Karpas-422 (cell line): Measurements from ENCODE around the gene ECD. TPM values are rescaled to one million over a fixed set of nuclear protein-coding genes. Genes with fewer than 3 reads are reported as not detected.

ENCODE experiments used
- DNase-seq: peaks from one replicate; pipeline ENCODE4 v3.0.0-alpha.2; 2015
- H2AFZ ChIP-seq: fragments of 200-600 bp; sonication (generic); 2 replicates; pipeline ENCODE4 v1.6.1; 2014; ENCODE audit warnings: antibody characterized with exemption, low read length, mixed read lengths
- H3K27ac ChIP-seq: fragments of 200-600 bp; sonication (generic); 2 replicates; pipeline ENCODE4 v1.5.1; 2014; ENCODE audit warnings: mild to moderate bottlenecking, low read length, moderate library complexity
- H3K27me3 ChIP-seq: fragments of 200-600 bp; sonication (generic); 2 replicates; pipeline ENCODE4 v1.6.1; 2014; ENCODE audit warnings: low read length, mixed read lengths
- H3K36me3 ChIP-seq: fragments of 200-600 bp; sonication (generic); 2 replicates; pipeline ENCODE4 v1.6.1; 2014; ENCODE audit warnings: low read length, mixed read lengths; ENCODE audit not compliant: insufficient read depth
- H3K4me1 ChIP-seq: fragments of 200-600 bp; sonication (generic); 2 replicates; pipeline ENCODE4 v1.6.1; 2014; ENCODE audit warnings: mild to moderate bottlenecking, low read length, mixed read lengths
- H3K4me2 ChIP-seq: fragments of 200-600 bp; sonication (generic); 2 replicates; pipeline ENCODE4 v1.6.1; 2014; ENCODE audit warnings: low read length, low read depth, mild to moderate bottlenecking; ENCODE audit not compliant: poor library complexity, severe bottlenecking
- H3K4me3 ChIP-seq: fragments of 200-600 bp; sonication (generic); 2 replicates; pipeline ENCODE4 v1.5.1; 2014; ENCODE audit warnings: mild to moderate bottlenecking, antibody characterized with exemption, low read length, mixed read lengths
- H3K79me2 ChIP-seq: fragments of 200-600 bp; sonication (generic); 2 replicates; pipeline ENCODE4 v1.6.1; 2014; ENCODE audit warnings: mild to moderate bottlenecking, low read length, mixed read lengths
- H3K9ac ChIP-seq: fragments of 200-600 bp; sonication (generic); 2 replicates; pipeline ENCODE4 v1.6.0; 2014; ENCODE audit warnings: low read length
- H3K9me2 ChIP-seq: fragments of 200-600 bp; sonication (generic), shearing (Covaris generic); replicated peaks from 2 replicates; pipeline ENCODE4 v1.6.0; 2014; ENCODE audit warnings: mild to moderate bottlenecking, low read length, moderate library complexity; ENCODE audit not compliant: insufficient read depth
- H3K9me3 ChIP-seq: fragments of 300-700, 200-600 bp; sonication (generic); 2 replicates; pipeline ENCODE4 v1.6.1; 2014; ENCODE audit warnings: low read length, mixed read lengths
- H4K20me1 ChIP-seq: fragments of 200-600 bp; sonication (generic); 2 replicates; pipeline ENCODE4 v1.6.1; 2014; ENCODE audit warnings: mild to moderate bottlenecking, antibody characterized with exemption, low read length, low read depth; ENCODE audit not compliant: insufficient read depth
- total RNA-seq: library from RNA; depleted of rRNA; stranded (reverse); fragments of >200 nt; shearing (Covaris generic); gene quantifications from 2 replicates; pipeline ENCODE4 v1.2.3, GENCODE V29; 2014; ENCODE audit warnings: low replicate concordance; rRNA removed

The ECD gene
- 21.9 and 36.8 TPM in 2 replicates for total RNA-seq

DNA sequence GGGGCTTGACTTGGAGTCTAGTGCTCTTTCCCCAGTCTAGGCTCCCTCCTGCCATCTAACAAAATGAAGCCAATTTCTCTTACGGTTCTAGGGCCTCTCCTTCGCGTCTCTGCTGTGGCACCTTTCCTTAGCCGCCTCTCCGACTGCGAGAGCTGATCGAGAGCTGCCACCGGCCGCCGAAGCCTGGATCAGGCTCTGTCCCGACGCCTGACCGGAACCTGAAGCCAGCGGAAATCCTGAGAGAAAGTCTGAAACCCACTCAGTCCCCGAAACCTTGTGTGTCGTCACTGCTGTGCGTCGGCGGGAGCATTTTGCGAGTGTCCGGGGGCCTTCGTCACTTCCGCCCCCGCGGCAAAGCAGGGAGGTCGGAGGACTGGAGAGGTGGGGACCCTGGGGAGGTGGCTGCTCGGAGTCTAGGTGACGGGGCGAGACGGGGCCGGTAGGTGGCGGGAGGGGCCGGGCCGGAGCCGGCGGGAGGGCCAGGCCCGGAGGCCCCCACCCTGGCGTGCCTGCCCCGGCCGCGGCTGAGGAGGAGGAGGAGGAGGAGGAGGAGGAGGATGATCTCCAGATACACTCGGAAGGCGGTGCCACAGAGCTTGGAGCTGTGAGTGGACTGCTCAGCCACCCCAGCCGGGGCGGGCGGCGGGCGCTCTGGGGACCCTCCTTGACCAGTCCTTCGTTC is at the start of gene ECD, which contains the start of gene FAM149B1:
Gene ECD (minus strand): TSS at position 226 of the 682 bp plus-strand sequence. CDS start 4,071 bp downstream, outside the sequence.
Gene FAM149B1 (plus strand): TSS at position 337 of the 682 bp plus-strand sequence. CDS start 221 bp downstream, at position 558.
- Histone ChIP-seq H3K9me3 (no peaks in the 10 kb centered on the region), H3K36me3 (peaks cover 12% of the 10 kb centered on the region; the same call in 1 of the 2 replicates), H4K20me1 (no peaks in the 10 kb centered on the region), H3K9me2 (no peaks in the 10 kb centered on the region), H3K4me2 (peak within 1 kb of the TSS; percentile 72), H3K4me3 (peak within 1 kb of the TSS; percentile 93), H3K27ac (peak within 1 kb of the TSS; percentile 41), H3K27me3 (no peaks in the 10 kb centered on the region), H3K9ac (peak within 1 kb of the TSS; percentile 91), H3K4me1 (peaks cover 27% of the 10 kb centered on the region), H2AFZ (peak within 1 kb of the TSS; percentile 44; the same call in 1 of the 2 replicates), H3K79me2 (peaks cover 73% of the 10 kb centered on the region)
- DNase-seq, result peak; percentile 97

DNA sequence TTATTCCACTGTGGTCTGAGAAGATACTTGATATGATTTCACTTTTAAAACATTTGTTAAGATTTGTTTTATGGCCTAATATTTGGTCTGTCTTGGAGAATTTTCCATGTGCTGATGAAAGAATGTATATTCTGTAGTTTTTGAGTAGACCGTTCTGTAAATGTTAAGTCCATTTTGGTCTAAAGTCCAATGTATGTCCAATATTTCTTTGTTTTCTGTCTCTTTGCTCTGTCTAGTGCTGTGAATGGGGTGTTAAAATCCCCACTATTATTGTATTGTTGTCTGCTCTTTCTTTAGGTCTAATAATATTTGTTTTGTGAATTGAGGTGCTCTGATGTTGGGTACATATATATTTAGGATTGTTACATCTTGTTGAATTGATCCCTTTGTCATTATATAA is 47.9 kb upstream of the ECD start:
- H3K27ac ChIP-seq, result no peak overlapping the region
- H3K36me3 ChIP-seq, result peaks cover 21% of the 10 kb centered on the region
- H3K9me2 ChIP-seq, result no peaks in the 10 kb centered on the region
- no peak overlapping the region for H3K9ac ChIP-seq
- no peak overlapping the region for H2AFZ ChIP-seq
- peaks cover 12% of the 10 kb centered on the region for H3K4me1 ChIP-seq
- no peaks in the 10 kb centered on the region for H4K20me1 ChIP-seq
- DNase-seq, result no peak
- no peaks in the 10 kb centered on the region for H3K27me3 ChIP-seq
- peaks cover 12% of the 10 kb centered on the region; the same call in 1 of the 2 replicates for H3K79me2 ChIP-seq
- no peaks in the 10 kb centered on the region for H3K9me3 ChIP-seq
- H3K4me2 ChIP-seq, result no peak overlapping the region
- no peak overlapping the region for H3K4me3 ChIP-seq

DNA sequence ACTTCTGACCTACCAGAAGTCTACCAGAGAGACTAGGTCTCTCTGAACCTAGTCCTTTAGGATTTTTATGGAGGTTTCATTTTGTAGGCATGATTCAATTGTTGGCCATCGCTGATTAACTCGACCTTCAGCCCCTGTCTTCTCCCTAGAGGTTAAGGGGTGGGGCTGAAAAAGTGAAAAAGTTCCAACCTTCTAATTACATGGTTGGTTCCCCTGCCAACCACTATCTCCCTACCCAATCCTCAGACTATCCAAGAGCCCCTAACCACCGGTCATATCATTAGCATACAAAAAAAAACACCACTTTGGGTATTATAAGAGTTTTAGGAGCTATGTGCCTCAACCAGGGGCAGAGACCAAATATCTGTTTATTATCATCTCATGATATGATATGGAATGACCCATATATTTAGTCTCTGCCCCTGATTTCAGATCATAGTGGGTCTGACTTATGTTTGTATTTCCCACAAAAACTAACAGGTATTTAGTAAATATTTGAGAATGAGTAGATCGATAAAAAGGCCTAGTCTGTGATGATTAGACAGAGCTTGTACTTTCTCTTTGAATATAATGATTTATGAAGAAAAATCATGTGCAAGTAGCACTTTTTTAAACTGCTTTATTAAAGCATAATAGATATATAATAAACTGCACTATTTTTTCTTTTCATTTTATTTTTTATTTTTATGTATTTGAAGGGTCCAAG is 43.5 kb upstream of the ECD start:
- Histone ChIP-seq H3K9ac (no peak overlapping the region), H3K9me2 (no peaks in the 10 kb centered on the region), H3K79me2 (peaks cover 12% of the 10 kb centered on the region; the same call in 1 of the 2 replicates), H3K4me2 (no peak overlapping the region), H3K4me3 (no peak overlapping the region), H3K27ac (no peak overlapping the region), H3K4me1 (no peaks in the 10 kb centered on the region), H3K36me3 (peaks cover 12% of the 10 kb centered on the region; the same call in 1 of the 2 replicates), H2AFZ (no peak overlapping the region), H4K20me1 (no peaks in the 10 kb centered on the region), H3K27me3 (no peaks in the 10 kb centered on the region), H3K9me3 (no peaks in the 10 kb centered on the region)
- no peak for DNase-seq

DNA sequence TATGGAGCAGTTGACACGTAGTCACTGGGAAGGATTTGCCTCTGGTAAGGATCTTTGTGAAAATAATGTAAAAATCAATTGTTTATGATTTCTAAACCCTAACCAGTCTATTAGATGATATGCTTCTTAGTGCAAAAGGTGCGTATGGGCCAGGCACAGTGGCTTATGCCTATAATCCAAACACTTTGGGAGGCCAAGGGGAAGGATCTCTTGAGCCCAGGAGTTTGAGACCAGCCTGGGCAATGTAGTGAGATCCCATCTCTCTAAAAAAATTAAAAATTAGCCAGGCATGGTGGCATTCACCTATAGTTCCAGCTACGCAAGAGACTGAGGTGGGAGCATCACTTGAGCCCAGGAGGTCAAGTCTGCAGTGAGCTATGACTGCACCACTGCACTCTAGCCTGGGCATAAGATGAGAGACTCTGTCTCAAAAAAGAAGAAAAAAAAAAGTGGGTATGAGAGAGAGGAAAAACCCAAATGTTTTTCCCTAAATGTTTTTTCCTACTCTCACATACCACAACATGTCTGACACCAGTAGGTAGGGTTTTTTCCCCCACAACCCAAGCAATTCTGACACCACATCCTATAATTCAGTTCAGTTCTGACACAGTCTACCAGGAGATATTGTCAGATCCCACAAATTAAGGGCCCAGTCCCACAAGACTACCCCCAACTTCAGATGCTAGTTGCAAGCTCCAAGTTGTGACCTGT is 42.7 kb upstream of the ECD start:
- Histone ChIP-seq H3K27ac (no peak overlapping the region), H3K9me3 (no peaks in the 10 kb centered on the region), H3K4me3 (no peak overlapping the region), H4K20me1 (no peaks in the 10 kb centered on the region), H3K9ac (no peak overlapping the region), H3K9me2 (no peaks in the 10 kb centered on the region), H3K79me2 (peaks cover 8% of the 10 kb centered on the region; the same call in 1 of the 2 replicates), H3K27me3 (no peaks in the 10 kb centered on the region), H3K36me3 (peaks cover 5% of the 10 kb centered on the region; the same call in 1 of the 2 replicates), H2AFZ (no peak overlapping the region), H3K4me2 (no peak overlapping the region), H3K4me1 (no peaks in the 10 kb centered on the region)
- no peak for DNase-seq

DNA sequence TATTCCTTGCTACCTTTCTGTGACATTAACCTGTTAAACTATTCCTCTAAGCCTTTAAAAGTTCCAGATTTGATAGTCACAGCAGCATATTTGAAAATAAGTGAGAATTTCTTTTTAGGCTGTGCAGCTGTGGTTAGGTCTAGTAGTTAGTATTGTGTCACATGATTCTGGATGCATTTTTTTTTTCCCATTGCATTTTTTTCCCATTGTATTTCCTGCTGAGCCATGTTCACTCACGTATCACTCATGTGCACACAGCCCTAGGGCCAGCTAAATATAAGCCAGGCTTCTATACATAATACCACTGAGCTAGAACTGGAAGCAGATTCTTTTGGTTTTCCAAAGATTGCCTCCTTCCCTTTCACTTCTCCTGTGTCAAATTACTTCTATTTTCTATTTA is 41.9 kb upstream of the ECD start:
- Histone ChIP-seq H3K4me1 (no peaks in the 10 kb centered on the region), H3K9me2 (no peaks in the 10 kb centered on the region), H3K9me3 (no peaks in the 10 kb centered on the region), H2AFZ (no peak overlapping the region), H3K36me3 (peaks cover 5% of the 10 kb centered on the region; the same call in 1 of the 2 replicates), H3K27me3 (no peaks in the 10 kb centered on the region), H3K4me2 (no peak overlapping the region), H3K4me3 (no peak overlapping the region), H3K27ac (no peak overlapping the region), H3K9ac (no peak overlapping the region), H3K79me2 (peaks cover 5% of the 10 kb centered on the region; the same call in 1 of the 2 replicates), H4K20me1 (no peaks in the 10 kb centered on the region)
- no peak for DNase-seq

DNA sequence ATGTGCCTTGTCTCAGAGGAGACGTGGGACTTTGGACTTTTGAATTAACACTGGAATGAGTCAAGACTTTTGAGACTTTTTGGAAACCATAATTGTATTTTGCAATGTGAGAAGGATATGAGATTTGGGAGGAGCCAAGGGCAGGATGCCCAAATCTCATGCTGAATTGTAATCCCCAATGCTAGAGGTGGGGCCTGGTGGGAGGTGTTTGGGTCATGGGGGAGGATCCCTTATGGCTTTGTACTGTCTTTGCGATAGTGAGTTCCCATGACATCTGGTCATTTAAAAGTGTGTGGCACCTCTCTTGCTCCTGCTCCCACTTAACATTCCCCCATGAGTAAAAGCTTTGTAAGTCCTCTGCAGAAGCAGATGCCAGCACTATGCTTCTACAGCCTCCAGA is 40.1 kb upstream of the ECD start:
- H3K4me1 ChIP-seq, result no peaks in the 10 kb centered on the region
- no peaks in the 10 kb centered on the region for H3K79me2 ChIP-seq
- H3K27ac ChIP-seq, result no peak overlapping the region
- no peaks in the 10 kb centered on the region for H4K20me1 ChIP-seq
- no peak overlapping the region for H3K4me3 ChIP-seq
- H3K27me3 ChIP-seq, result no peaks in the 10 kb centered on the region
- H2AFZ ChIP-seq, result no peak overlapping the region
- peaks cover 8% of the 10 kb centered on the region; the same call in 1 of the 2 replicates for H3K36me3 ChIP-seq
- no peak overlapping the region for H3K9ac ChIP-seq
- no peaks in the 10 kb centered on the region for H3K9me3 ChIP-seq
- H3K4me2 ChIP-seq, result no peak overlapping the region
- no peak for DNase-seq
- H3K9me2 ChIP-seq, result no peaks in the 10 kb centered on the region

- no peaks in the 10 kb centered on the region for H3K4me1 ChIP-seq
- DNase-seq, result no peak
- H3K79me2 ChIP-seq, result no peaks in the 10 kb centered on the region
- peaks cover 8% of the 10 kb centered on the region; the same call in 1 of the 2 replicates for H3K36me3 ChIP-seq
- H3K27me3 ChIP-seq, result no peaks in the 10 kb centered on the region
- H2AFZ ChIP-seq, result no peak overlapping the region
- no peak overlapping the region for H3K27ac ChIP-seq
- H3K4me2 ChIP-seq, result no peak overlapping the region
- no peaks in the 10 kb centered on the region for H3K9me3 ChIP-seq
- H3K9ac ChIP-seq, result no peak overlapping the region
- no peaks in the 10 kb centered on the region for H4K20me1 ChIP-seq
- no peaks in the 10 kb centered on the region for H3K9me2 ChIP-seq
- H3K4me3 ChIP-seq, result no peak overlapping the region
These were observed 38.6 kb upstream of the ECD start for GRCh38 chr10:73206385-73206784.

DNA sequence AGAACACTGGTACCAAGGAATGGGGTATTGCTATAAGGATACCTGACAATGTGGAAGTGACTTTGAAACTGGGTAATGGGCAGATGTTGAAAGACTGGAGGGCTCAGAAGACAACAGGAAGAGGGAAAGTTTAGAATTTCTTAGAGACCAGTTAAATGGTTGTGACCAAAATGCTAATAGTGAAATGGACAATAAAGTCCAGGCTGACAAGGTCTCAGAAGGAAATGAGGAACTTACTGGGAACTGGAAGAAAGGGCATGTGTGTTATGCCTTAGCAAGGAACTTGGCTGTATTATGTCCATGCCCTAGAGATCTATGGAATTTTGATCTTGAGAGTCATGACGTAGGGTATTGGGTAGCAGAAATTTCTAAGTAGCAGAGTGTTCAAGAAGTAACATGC is 38.1 kb upstream of the ECD start:
- H3K4me1 ChIP-seq, result no peaks in the 10 kb centered on the region
- no peak overlapping the region for H2AFZ ChIP-seq
- no peak overlapping the region for H3K27ac ChIP-seq
- no peaks in the 10 kb centered on the region for H3K79me2 ChIP-seq
- no peak overlapping the region for H3K9ac ChIP-seq
- no peak for DNase-seq
- H3K9me2 ChIP-seq, result no peaks in the 10 kb centered on the region
- H3K9me3 ChIP-seq, result no peaks in the 10 kb centered on the region
- no peaks in the 10 kb centered on the region for H3K27me3 ChIP-seq
- peaks cover 8% of the 10 kb centered on the region; the same call in 1 of the 2 replicates for H3K36me3 ChIP-seq
- H4K20me1 ChIP-seq, result no peaks in the 10 kb centered on the region
- H3K4me3 ChIP-seq, result no peak overlapping the region
- no peak overlapping the region for H3K4me2 ChIP-seq
